IMR-90 (cell line): ENCODE measurements around the gene FXYD1. TPM values are rescaled to one million over a fixed set of nuclear protein-coding genes. Genes with fewer than 3 reads are reported as not detected.

Source experiments
- ATAC-seq: fragments of 200-7000 bp; cut with Tn5 transposase; 2 replicates; pipeline ENCODE4 v1.9.1; 2020; ENCODE audit warnings: low read depth, mild to moderate bottlenecking, moderate library complexity
- BruUV-seq: library from RNA; stranded (reverse); fragments of 400-500 nt; replicated peaks from 2 replicates; lab custom pipeline; 2021; lab: Mats Ljungman, UMichigan
- CTCF ChIA-PET: fragments of 300-600 bp; formaldehyde crosslinking; extraction: SDS; loops from one replicate; lab custom pipeline; 2021; ENCODE audit warnings: antibody characterized with exemption; lab: Yijun Ruan, JAX
- POLR2A ChIA-PET: fragments of 300-600 bp; sonication (Branson Sonifier 250); formaldehyde crosslinking; loops from one replicate; lab custom pipeline; 2022; ENCODE audit warnings: antibody characterized with exemption; ENCODE audit not compliant: unreplicated experiment; lab: Charles Lee
- DNase-seq: peaks from one replicate; pipeline ENCODE4 v3.0.0; 2013
- H2AFZ ChIP-seq: replicated peaks from 2 replicates; pipeline ENCODE3; 2013; ENCODE audit warnings: low read length, mild to moderate bottlenecking; ENCODE audit not compliant: poor library complexity
- H2AK5ac ChIP-seq: 2 replicates; pipeline ENCODE4 v1.6.1; 2013; ENCODE audit warnings: low read depth, low read length, inconsistent platforms
- H2AK9ac ChIP-seq: replicated peaks from 2 replicates; pipeline ENCODE3; 2013; ENCODE audit warnings: mild to moderate bottlenecking, low read depth, low read length, moderate library complexity; ENCODE audit not compliant: poor library complexity
- H2BK120ac ChIP-seq: 2 replicates; pipeline ENCODE4 v1.6.1; 2013; ENCODE audit warnings: low read depth, low read length, inconsistent platforms
- H2BK15ac ChIP-seq: 3 replicates; pipeline ENCODE4 v1.6.1; 2013; ENCODE audit warnings: low read depth, low read length, inconsistent platforms
- H2BK20ac ChIP-seq: 2 replicates; pipeline ENCODE4 v1.6.1; 2013; ENCODE audit warnings: low read depth, mild to moderate bottlenecking, inconsistent platforms, low read length, moderate library complexity
- H2BK5ac ChIP-seq: 2 replicates; pipeline ENCODE4 v1.6.1; 2013; ENCODE audit warnings: mild to moderate bottlenecking, low read depth, low read length, inconsistent platforms; ENCODE audit not compliant: poor library complexity, severe bottlenecking
- H3K14ac ChIP-seq: replicated peaks from 2 replicates; pipeline ENCODE4 v1.6.1; 2013; ENCODE audit warnings: low read depth, low read length, inconsistent platforms
- H3K18ac ChIP-seq: 2 replicates; pipeline ENCODE4 v1.6.1; 2013; ENCODE audit warnings: low read depth, low read length, control low read depth
- H3K23ac ChIP-seq: 2 replicates; pipeline ENCODE4 v1.6.1; 2013; ENCODE audit warnings: low read depth, low read length, inconsistent platforms
- H3K27ac ChIP-seq: 2 replicates; pipeline ENCODE4 v1.5.1; 2013; ENCODE audit warnings: mild to moderate bottlenecking, control low read depth, low read length; ENCODE audit not compliant: insufficient read depth
- H3K27me3 ChIP-seq: 2 replicates; pipeline ENCODE4 v1.6.1; 2013; ENCODE audit warnings: low read length; ENCODE audit not compliant: control insufficient read depth, insufficient read depth
- H3K36me3 ChIP-seq: 2 replicates; pipeline ENCODE4 v1.6.1; 2013; ENCODE audit warnings: low read length, mixed read lengths; ENCODE audit not compliant: control insufficient read depth, insufficient read depth
- H3K4ac ChIP-seq: 2 replicates; pipeline ENCODE4 v1.6.1; 2013; ENCODE audit warnings: low read depth, low read length, inconsistent platforms
- H3K4me1 ChIP-seq: 2 replicates; pipeline ENCODE4 v1.6.1; 2013; ENCODE audit warnings: low read length, mixed read lengths; ENCODE audit not compliant: control insufficient read depth, insufficient read depth
- H3K4me2 ChIP-seq: 2 replicates; pipeline ENCODE4 v1.6.1; 2013; ENCODE audit warnings: low read depth, mild to moderate bottlenecking, control low read depth, low read length, moderate library complexity
- H3K4me3 ChIP-seq: 2 replicates; pipeline ENCODE4 v1.5.1; 2013; ENCODE audit warnings: low read depth, mild to moderate bottlenecking, control low read depth, low read length, moderate library complexity; ENCODE audit not compliant: insufficient read depth
- H3K56ac ChIP-seq: 2 replicates; pipeline ENCODE4 v1.6.1; 2013; ENCODE audit warnings: low read length, inconsistent platforms; ENCODE audit not compliant: insufficient read depth; ENCODE audit errors: extremely low read depth
- H3K79me1 ChIP-seq, 2 experiments: 2 replicates each; pipeline ENCODE4 v1.6.1; 2013; ENCODE audit warnings: low read length in 2 of 2, inconsistent platforms in 1 of 2, low read depth in 1 of 2
- H3K9ac ChIP-seq: 2 replicates; pipeline ENCODE4 v1.6.1; 2013; ENCODE audit warnings: low read depth, low read length, control low read depth
- H3K9me1 ChIP-seq: 2 replicates; pipeline ENCODE4 v1.6.1; 2013; ENCODE audit warnings: low read length, inconsistent platforms; ENCODE audit not compliant: insufficient read depth
- H3K9me3 ChIP-seq: 2 replicates; pipeline ENCODE4 v1.6.1; 2013; ENCODE audit warnings: low read length; ENCODE audit not compliant: control insufficient read depth, insufficient read depth
- H4K20me1 ChIP-seq: 2 replicates; pipeline ENCODE4 v1.6.1; 2013; ENCODE audit warnings: low read length, inconsistent platforms; ENCODE audit not compliant: insufficient read depth
- H4K5ac ChIP-seq: 2 replicates; pipeline ENCODE4 v1.6.1; 2013; ENCODE audit warnings: mild to moderate bottlenecking, low read depth, low read length, control low read depth
- H4K8ac ChIP-seq, 2 experiments: 2 replicates each; pipeline ENCODE4 v1.6.1; 2013; ENCODE audit warnings: low read depth in 2 of 2, low read length in 2 of 2, control low read depth in 1 of 2, inconsistent platforms in 1 of 2
- H4K91ac ChIP-seq: 2 replicates; pipeline ENCODE4 v1.6.1; 2013; ENCODE audit warnings: low read depth, low read length, inconsistent platforms; ENCODE audit not compliant: insufficient read depth
- BHLHE40 ChIP-seq: fragments of 150-350 bp; IDR thresholded peaks from 2 replicates; pipeline ENCODE4 v1.6.1; 2016; ENCODE audit warnings: mild to moderate bottlenecking, low read depth, low read length
- CEBPB ChIP-seq: IDR thresholded peaks from 2 replicates; pipeline ENCODE4 v1.6.1; 2012; ENCODE audit warnings: low read depth, low read length, improper control_type of control experiment
- CHD1 ChIP-seq: IDR thresholded peaks from 2 replicates; pipeline ENCODE4 v1.6.1; 2012; ENCODE audit warnings: low read depth, low read length, improper control_type of control experiment
- CTCF ChIP-seq: conservative IDR thresholded peaks from 2 replicates; pipeline ENCODE4 v1.5.1; 2012; ENCODE audit warnings: mild to moderate bottlenecking, low read depth, low read length, improper control_type of control experiment
- ELK1 ChIP-seq: fragments of 150-350 bp; IDR thresholded peaks from 2 replicates; pipeline ENCODE4 v1.6.1; 2016; ENCODE audit warnings: low read depth, mild to moderate bottlenecking, low read length, moderate library complexity, borderline replicate concordance
- FOS ChIP-seq: fragments of 150-350 bp; IDR thresholded peaks from 2 replicates; pipeline ENCODE4 v1.6.1; 2016; ENCODE audit warnings: low read depth, low read length
- MAFK ChIP-seq: IDR thresholded peaks from 2 replicates; pipeline ENCODE4 v1.6.1; 2012; ENCODE audit warnings: low read depth, low read length, improper control_type of control experiment
- MAZ ChIP-seq: IDR thresholded peaks from 2 replicates; pipeline ENCODE4 v1.6.1; 2012; ENCODE audit warnings: low read depth, mild to moderate bottlenecking, low read length, improper control_type of control experiment, moderate library complexity, borderline replicate concordance
- NFE2L2 ChIP-seq: fragments of 150-350 bp; IDR thresholded peaks from 2 replicates; pipeline ENCODE4 v1.6.1; 2016; ENCODE audit warnings: low read depth, mild to moderate bottlenecking, low read length
- POLR2A ChIP-seq: IDR thresholded peaks from 2 replicates; pipeline ENCODE4 v1.6.1; 2012; ENCODE audit warnings: mild to moderate bottlenecking, low read depth, low read length
- RCOR1 ChIP-seq: IDR thresholded peaks from 2 replicates; pipeline ENCODE4 v1.6.1; 2012; ENCODE audit warnings: mild to moderate bottlenecking, low read length, improper control_type of control experiment; ENCODE audit not compliant: insufficient replicate concordance
- SMC3 ChIP-seq: fragments of 150-350 bp; IDR thresholded peaks from 2 replicates; pipeline ENCODE4 v1.6.1; 2016; ENCODE audit warnings: low read depth, mild to moderate bottlenecking, antibody characterized with exemption, low read length, moderate library complexity
- USF2 ChIP-seq: fragments of 150-350 bp; IDR thresholded peaks from 2 replicates; pipeline ENCODE4 v1.6.1; 2017; ENCODE audit warnings: mild to moderate bottlenecking, antibody characterized with exemption, low read length, low read depth
- WGBS, 2 experiments: methylation state at CpG; one replicate each; pipeline versions ENCODE4 v1.1.5 to v1.1.7; 2013; ENCODE audit warnings: missing lambda C conversion rate in 2 of 2; ENCODE audit not compliant: insufficient read length in 1 of 2; ENCODE audit errors: extremely low coverage in 2 of 2; 5-methylcytosine and 5-hydroxymethylcytosine counted together
- dilution Hi-C: fragments of 300-500 bp; cut with HindIII; formaldehyde crosslinking; loops from one replicate; pipeline ENCODE4 v1.14.3; 2018; ENCODE audit warnings: low sequenced_read_pairs; ENCODE audit not compliant: unreplicated experiment
- in situ Hi-C: fragments of 300-500 bp; cut with MboI; formaldehyde crosslinking; loops from 3 replicates; pipeline ENCODE4 v1.14.3; 2019; ENCODE audit warnings: low sequenced_read_pairs, inconsistent platforms, mixed read lengths
- intact Hi-C: fragments of 100-400 bp; cut with micrococcal nuclease; formaldehyde crosslinking; loops from 2 replicates; pipeline ENCODE4 v1.10.0; 2022
- polyA plus RNA-seq, 3 experiments: library from polyadenylated mRNA; depleted of rRNA; stranded (reverse); fragments of >200 nt; gene quantifications; 2 replicates each; pipeline ENCODE4 v1.2.3, GENCODE V29; 2012; ENCODE audit warnings: low replicate concordance in 1 of 3
- total RNA-seq: library from RNA; depleted of rRNA; stranded (reverse); fragments of >200 nt; gene quantifications from 2 replicates; pipeline ENCODE4 v1.2.3, GENCODE V29; 2012

The FXYD1 gene
- total and polyA plus RNA-seq, 2 of the 4 experiments (the other 2 are of a cell fraction) = 0.18 to 3.9 TPM

GRCh38 chr19:35149463-35149862, 10.8 kb downstream of the FXYD1 start:
- CTCF ChIA-PET = interaction anchor here (0.5 to 1.0 kb wide), 2 partner anchors 8 to 51 kb away, joined by 3 read pairs; no protein-coding TSS in a partner anchor
- in situ Hi-C loops = no loop called here

More at GRCh38 chr19:35149463-35149862, 10.8 kb downstream of the FXYD1 start:
- H2BK20ac ChIP-seq = no peak overlapping the region
- ATAC-seq (no peak), DNase-seq (no peak)
- no CpG with 5 or more reads among the region's 3 CpGs for WGBS, 2 experiments
- no peak overlapping the region for H3K23ac ChIP-seq
- no peak overlapping the region for H3K18ac ChIP-seq
- no peak overlapping the region for H3K56ac ChIP-seq
- no peak overlapping the region for H2BK5ac ChIP-seq
- H2AFZ ChIP-seq = no peak overlapping the region
- TF ChIP-seq MAFK = no peak
- TF ChIP-seq RCOR1 = no peak
- no peak for TF ChIP-seq MAZ
- no peak for TF ChIP-seq NFE2L2
- TF ChIP-seq CTCF = no peak
- TF ChIP-seq FOS = no peak
- TF ChIP-seq USF2 = no peak
- TF ChIP-seq CHD1 = no peak
- TF ChIP-seq SMC3 = no peak
- TF ChIP-seq BHLHE40 = no peak
- no peak for TF ChIP-seq ELK1
- TF ChIP-seq POLR2A = no peak
- TF ChIP-seq CEBPB = no peak
- no peak overlapping the region for H2BK15ac ChIP-seq
- peaks cover 5% of the 10 kb centered on the region for H3K4me1 ChIP-seq
- no peak overlapping the region for H3K14ac ChIP-seq
- H3K36me3 ChIP-seq = no peaks in the 10 kb centered on the region
- H3K4ac ChIP-seq = no peak overlapping the region
- intact Hi-C loops = no loop called here
- H2BK120ac ChIP-seq = no peak overlapping the region
- no peak overlapping the region for H2AK5ac ChIP-seq
- H4K8ac ChIP-seq = no peak overlapping the region
- no peak overlapping the region for H4K91ac ChIP-seq
- H3K4me3 ChIP-seq = no peak overlapping the region
- H3K9me1 ChIP-seq = peaks cover 3% of the 10 kb centered on the region; the same call in 1 of the 2 replicates
- no TSS peak for BruUV-seq
- H3K27me3 ChIP-seq = peaks cover 9% of the 10 kb centered on the region
- H4K20me1 ChIP-seq = no peaks in the 10 kb centered on the region
- H3K9me3 ChIP-seq = no peaks in the 10 kb centered on the region
- peaks cover 2 to 5% of the 10 kb centered on the region in 2 experiments; a peak in 2 of 4 replicates for H3K79me1 ChIP-seq
- H3K4me2 ChIP-seq = no peak overlapping the region
- H3K9ac ChIP-seq = no peak overlapping the region
- no peak overlapping the region for H2AK9ac ChIP-seq
- POLR2A ChIA-PET = no interaction called here
- H3K27ac ChIP-seq = no peak overlapping the region
- dilution Hi-C loops = no loop called here
- H4K5ac ChIP-seq = no peak overlapping the region
